ENCODE measurements around the gene CR1.
"Not testable (repeated sequence)": the region's sequence is repeated elsewhere in the genome, so short reads cannot be mapped to it uniquely, and the experiment has no call there.

Gene CR1

GRCh38 chr1:207680590-207681388 is 184.8 kb downstream of the CR1 start:
- H3K4me1 Mint-ChIP-seq (ENCODE audit: low read depth); H3K36me3 Mint-ChIP-seq (ENCODE audit: low read depth); H3K9me3 Mint-ChIP-seq; H3K27ac Mint-ChIP-seq; H3K4me3 Mint-ChIP-seq: not testable (repeated sequence)
- peaks cover 29% of the 10 kb centered on the region for H3K27me3 Mint-ChIP-seq (ENCODE audit: low read depth)

- H3K36me3 Mint-ChIP-seq (ENCODE audit: low read depth); H3K4me1 Mint-ChIP-seq (ENCODE audit: low read depth); H3K27ac Mint-ChIP-seq; H3K4me3 Mint-ChIP-seq; H3K9me3 Mint-ChIP-seq: not testable (repeated sequence)
- peaks cover 18% of the 10 kb centered on the region for H3K27me3 Mint-ChIP-seq (ENCODE audit: low read depth)
Measured at GRCh38 chr1:207682872-207683434, 187.0 kb downstream of the CR1 start.

- H3K27ac Mint-ChIP-seq; H3K4me3 Mint-ChIP-seq; H3K36me3 Mint-ChIP-seq (ENCODE audit: low read depth); H3K9me3 Mint-ChIP-seq; H3K4me1 Mint-ChIP-seq (ENCODE audit: low read depth): not testable (repeated sequence)
- peaks cover 22% of the 10 kb centered on the region for H3K27me3 Mint-ChIP-seq (ENCODE audit: low read depth)
Measured at GRCh38 chr1:207690551-207690950, 194.6 kb downstream of the CR1 start.

GRCh38 chr1:207691010-207691409 is 195.1 kb downstream of the CR1 start:
- Mint-ChIP-seq H3K4me1 (ENCODE audit: low read depth) (no peaks in the 10 kb centered on the region), H3K9me3 (no peaks in the 10 kb centered on the region), H3K4me3 (no peak overlapping the region), H3K27me3 (ENCODE audit: low read depth) (peaks cover 24% of the 10 kb centered on the region), H3K27ac (no peak overlapping the region), H3K36me3 (ENCODE audit: low read depth) (no peaks in the 10 kb centered on the region)
